ENCODE measurements around the gene CRYGB.
"Not testable (repeated sequence)": the region's sequence is repeated elsewhere in the genome, so short reads cannot be mapped to it uniquely, and the experiment has no call there.

Gene CRYGB

DNA sequence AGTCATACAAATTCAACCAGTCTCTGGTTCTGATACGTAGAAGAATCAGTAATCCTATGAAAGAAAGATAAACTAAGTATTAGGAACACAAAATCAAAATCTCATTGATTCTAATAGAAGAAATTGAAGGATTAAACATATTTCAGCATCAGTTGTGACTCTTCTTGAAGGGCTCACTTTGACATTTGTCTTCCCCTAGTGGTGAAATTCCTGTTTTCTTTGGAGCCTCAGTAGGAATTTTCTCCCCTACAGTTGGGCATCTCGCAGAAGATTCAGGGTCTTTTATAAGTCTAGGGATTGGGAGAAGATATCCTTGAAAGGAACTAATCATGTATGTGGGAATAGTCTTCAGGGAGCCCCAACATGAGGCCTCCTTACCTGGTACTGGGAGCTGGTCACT lies 2.8 kb upstream of the CRYGB start:
- no peak for DNase-seq

DNA sequence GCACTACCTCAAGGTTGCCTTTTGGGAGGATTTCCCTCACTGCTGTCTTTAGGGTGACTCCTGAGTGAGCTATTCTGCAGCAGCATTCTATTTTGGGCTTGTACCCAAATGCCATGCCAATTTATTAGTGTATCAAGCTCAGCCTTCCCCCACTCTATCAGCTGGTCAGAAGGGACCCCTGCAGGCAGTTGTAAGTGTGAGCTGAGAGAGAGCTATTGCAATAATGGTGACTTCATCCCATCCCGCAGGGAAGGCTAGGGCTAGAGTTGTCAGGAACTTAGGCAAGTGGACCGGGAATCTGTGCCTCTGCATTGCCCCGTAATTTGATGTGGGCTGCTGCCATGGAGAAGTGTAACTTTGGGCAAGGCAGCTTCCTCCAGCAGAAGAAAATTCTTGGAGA lies 1.8 kb upstream of the CRYGB start:
- no peak for DNase-seq

DNA sequence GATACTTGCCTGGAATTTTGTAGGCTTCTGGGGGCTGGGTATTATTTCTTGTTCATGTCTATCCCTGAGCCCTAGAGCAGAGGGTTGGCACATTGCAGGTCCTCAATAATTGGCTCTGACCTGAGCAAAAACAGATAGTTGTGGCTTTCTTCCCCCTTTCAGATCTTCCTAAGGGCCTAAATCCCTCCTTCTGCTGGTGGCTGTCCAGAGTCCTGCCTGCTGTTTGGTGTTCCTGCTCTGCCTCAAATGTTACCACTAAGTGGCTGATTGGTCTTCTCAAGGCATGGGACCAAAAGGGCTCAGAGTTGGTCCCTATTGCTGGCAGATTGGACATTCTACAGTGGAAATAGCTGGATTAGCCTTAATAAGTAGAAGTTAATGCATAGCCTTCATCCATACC lies 1.1 kb upstream of the CRYGB start:
- no peak for DNase-seq

DNA sequence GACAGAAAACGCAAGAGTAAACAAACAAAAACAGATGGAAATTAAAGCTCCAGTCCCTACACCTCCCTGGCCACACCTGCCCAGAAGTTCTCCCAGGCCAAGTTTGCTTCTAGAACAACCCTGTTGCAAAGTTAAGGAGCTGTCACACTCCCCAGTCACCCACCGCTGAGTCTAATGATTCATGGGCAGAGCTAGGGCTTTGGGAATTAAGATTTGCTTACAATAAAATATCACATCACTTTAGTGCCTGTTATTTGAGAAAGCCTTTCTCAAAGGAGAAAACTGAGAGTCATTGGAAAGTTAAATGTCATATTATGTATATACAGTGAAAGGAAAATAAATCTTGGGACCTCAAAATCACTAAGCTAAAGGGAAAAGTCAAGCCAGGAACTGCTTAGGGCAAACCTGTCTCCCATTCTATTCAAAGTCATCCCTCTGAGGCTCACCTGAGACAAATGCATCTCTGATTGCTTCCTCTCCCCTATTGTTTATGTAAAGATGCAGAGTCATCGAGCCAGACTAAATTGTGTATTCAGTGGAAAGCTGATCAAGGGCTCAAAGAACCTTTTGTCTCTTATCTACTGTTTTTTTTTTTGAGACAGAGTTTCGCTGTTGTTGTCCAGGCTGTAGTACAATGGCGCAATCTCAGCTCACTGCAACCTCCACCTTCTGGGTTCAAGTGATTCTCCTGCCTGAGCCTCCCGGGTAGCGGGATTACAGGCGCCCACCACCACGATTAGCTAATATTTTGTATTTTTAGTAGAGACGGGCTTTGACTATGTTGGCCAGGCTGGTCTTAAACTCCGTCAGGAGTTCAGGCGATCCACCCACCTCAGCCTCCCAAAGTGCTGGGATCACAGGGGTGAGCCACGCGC lies 2.8 kb downstream of the CRYGB start:
- DNase-seq: peak; percentile 65

DNA sequence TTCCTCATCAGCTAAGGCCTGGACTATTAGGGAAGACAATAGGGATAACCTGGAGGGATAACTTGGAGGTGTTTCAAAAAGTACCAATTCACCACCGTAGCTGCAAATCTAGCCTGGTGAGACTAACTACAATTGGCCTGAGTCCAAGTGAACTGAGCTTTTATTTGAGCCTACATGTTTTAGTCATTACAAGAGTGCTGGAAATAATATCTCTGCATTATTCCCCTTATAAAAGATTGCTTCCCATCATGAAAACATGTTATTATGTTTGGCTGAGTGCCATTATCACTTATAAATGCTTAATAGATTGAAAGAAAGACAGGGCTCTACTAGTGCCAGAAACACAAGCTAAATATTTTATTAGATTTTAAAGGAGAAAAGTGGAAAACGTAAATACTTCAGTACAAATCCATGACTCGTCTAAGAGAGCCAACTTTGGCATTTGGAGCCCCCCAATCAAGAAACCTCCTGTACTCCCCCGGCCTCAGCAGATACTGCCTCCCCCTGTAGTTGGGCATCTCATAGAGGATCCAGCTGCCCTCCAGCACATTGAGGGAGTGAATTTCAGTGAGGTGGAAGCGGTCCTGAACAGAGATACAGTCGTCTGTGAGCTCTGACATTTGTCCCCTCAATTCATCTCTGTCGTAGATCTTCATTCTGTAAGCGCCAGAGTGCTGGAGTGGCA lies 3.6 kb downstream of the CRYGB start:
- DNase-seq: peak; percentile 87

DNA sequence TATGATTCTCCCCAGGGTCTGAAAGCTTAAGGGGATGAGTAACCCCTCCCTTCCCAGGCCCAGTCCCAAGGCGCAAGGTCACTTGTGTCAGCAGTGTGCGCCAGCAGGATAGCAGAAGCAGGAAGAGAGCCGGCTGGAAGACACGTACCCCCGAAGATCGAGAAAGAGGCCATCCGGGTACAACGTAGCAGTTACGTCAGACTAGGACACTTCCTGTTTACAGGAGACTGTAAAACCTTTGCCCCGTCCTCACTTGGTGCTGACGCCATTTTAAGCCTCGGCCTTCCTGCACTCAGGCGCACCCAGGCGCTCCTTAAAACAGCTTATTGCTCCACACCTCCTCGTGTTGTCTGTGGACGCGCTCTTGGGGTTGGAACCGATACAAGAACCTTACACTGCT lies 6.5 kb downstream of the CRYGB start:
- DNase-seq: no peak

DNA sequence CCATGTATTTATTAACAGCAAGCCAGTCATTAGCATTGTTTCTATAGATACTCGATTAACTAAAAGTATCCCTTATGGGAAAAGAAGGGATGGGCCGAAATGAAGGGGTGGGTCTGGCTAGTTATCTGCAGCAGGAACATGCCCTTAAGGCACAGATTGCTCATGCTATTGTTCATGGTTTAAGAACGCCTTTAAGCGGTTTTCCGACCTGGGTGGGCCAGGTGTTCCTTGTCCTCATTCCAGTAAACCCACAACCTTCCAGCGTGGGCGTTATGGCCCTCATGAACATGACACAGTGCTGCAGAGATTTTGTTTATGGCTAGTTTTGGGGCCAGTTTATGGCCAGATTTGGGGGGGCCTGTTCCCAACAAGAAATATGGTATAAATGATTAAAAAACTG lies 7.6 kb downstream of the CRYGB start:
- not testable (repeated sequence) for DNase-seq

DNA sequence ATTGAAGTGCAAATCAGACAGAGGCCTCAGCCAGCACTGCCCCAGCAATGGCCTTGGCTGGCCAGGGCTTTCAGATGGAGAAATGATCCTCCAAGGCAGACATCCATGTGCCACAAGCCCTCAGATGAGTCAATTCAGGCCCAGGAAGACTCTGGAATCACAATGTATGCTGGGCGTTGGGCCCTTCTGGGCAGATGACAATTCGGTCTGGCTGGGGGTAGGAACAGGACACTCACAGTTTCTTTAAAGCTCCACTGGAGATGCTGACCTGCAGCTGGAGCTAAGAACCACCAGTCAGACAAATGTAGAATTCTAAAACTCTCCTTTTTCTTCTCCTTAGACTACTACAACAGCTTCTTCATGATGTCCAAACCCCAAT lies 9.3 kb downstream of the CRYGB start:
- no peak for DNase-seq

DNA sequence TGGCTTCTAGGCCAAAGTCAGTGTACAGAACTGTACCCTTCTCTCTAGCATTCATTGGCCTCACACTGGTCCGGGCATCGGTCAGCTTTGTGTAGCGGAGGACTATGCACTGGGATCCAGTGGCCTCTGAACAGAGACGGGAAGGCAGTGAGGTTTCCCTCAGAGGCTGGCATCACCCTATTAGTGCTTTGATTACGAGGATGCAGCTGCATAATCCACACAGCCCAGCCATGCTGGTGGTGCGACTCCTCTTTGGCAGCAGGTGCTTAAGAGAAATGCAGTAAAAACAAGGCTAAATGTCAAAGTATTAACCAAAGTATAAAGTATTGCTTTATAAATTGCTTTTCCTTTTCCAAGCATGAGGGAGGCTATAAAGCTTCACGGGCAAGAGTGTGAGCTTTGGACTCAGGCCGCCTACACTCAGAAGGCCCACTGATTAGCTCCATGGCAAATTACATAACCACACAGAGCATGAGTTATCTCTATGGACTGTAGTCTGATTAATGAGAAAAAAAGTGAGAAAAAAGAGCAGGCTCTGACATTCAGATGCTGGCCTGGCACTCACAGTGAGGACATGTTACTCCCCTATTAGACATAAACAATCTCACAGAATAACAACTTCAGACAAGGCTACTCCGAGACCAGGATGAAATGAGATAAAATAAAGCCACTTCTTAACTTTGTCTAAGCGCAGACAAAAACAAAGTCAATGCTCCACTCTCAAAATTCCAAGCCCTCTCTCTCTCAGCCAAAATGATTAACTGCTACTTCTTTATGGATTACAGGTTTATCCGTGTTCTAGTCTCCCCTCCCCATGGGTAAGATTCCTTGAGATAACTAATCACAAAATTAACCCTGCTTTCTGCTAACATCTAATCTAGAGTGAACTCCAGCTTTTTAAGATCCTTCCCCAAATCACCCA lies 9.9 kb downstream of the CRYGB start:
- no peak for DNase-seq

DNA sequence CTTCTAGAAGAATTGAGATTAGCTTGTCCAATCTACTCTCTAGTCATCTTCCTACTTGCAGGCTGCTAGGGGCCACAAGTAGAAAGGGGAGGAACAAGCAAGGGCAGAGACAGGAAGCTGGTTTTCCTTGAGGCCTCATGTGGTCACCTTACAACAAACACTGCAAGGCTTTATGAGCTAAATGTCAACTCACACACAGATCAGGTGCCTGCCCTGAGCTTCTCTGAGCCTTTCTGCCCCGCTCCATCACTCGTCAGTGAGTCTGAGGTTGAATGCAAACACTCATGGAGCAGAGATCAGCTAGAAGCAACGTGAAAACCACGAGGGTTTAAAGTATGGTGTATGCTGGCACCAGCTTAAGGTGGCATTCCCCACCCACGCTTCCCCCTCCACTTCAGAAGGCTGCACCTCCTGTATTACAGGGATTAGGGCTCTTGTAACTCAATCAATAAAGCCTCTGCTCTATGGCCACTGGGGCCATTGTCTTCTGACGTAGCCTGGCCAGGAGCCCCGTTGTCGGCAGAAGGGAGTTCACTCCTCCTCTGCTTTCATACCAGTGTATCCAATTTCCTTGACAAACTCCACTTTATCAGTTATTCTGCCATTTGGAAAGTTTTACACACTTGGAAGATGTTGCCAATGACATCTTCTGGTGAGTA lies 10.9 kb downstream of the CRYGB start:
- DNase-seq: no peak

DNA sequence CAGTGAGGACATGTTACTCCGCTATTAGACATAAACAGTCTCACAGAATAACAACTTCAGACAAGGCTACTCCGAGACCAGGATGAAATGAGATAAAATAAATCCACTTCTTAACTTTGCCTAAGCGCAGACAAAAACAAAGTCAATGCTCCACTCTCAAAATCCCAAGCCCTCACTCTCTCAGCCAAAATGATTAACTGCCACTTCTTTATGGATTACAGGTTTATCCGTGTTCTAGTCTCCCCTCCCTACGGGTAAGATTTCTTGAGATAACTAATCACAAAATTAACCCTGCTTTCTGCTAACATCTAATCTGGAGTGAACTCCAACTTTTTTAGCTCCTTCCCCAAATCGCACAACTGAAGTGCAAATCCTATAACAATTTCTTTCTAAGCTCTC lies 15.2 kb downstream of the CRYGB start:
- no peak for DNase-seq

DNA sequence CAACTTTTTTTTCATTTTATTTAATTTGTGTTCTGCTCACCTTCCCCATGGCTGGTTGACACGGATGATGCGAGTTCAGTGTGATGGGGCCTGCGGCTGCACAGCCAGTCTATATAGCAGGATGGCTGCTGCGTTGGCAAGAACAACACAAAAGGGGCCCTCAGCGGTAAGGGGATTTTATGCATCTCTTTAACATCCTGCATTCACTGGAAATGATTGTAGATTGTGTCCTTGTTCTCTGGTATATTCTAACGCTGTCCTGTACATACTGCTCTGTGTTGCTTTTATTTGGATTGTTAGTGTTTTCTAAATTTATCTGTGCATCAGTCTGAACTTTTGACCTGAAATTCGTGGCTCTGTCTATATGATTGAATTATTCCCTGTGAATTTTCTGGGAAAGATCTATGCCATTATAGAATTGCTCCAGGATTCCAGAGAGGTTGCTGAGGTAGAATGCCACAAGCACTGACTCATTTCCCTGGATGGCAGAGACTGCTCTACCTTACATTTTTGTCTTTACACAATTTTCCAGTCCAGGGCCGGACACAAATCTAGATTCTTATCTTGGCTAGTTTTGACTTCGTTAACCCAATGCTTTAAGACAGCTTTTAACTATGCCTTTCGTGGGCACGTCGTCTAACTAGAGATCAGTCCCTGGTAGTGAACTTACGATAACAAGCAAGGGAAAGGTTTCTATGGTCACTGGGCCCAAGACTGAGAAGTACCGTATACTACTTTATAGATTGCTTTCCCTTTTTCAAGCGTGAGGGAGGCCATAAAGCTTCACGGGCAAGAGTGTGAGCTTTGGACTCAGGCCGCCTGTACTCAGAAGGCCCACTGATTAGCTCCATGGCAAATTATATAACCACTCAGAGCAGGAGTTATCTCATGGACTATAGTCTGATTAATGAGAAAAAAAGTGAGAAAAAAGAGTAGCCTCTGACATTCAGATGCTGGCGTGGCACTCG lies 15.9 kb downstream of the CRYGB start, which contains the start of gene CRYGC:
CRYGC (minus strand) TSS at position 85 of the 968 bp plus-strand sequence; CDS start at position 49, 36 bp downstream.
- DNase-seq: no peak

DNA sequence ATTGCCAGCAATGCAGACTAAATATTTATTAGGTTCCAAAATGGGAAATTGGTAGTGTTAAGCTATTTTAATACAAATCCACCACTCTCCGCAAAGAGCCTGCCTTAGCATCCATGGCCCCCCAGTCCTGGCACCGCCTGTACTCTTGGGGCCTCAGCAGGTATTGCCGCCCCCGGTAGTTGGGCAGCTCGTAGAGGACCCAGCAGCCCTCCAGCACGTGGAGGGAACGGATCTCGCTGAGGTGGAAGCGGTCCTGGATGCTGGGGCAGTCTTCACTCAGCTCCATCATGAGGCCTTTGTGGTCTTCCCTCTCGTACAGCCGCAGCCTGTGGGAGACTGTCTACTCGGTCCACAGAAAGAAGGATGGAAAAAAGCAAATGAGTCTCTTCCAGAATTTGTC lies 17.8 kb downstream of the CRYGB start:
- no peak for DNase-seq

DNA sequence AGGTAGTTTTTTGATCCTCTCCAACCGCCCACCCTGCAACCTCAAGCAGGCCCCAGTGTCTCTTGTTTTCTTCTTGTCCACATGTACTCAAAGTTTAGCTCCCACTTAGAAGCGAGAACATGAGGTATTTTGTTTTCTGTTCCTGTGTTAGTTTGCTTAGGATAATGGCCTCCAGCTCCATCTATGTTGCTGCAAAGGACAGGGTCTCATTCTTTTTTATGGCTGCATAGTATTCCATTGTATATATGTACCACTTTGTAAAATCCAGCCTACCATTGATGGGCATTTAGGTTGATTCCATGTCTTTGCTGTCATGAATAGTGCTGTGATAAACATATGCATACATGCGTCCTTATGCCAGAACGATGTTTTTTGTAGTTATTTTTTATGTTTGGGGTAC lies 18.9 kb downstream of the CRYGB start:
- DNase-seq: no peak

DNA sequence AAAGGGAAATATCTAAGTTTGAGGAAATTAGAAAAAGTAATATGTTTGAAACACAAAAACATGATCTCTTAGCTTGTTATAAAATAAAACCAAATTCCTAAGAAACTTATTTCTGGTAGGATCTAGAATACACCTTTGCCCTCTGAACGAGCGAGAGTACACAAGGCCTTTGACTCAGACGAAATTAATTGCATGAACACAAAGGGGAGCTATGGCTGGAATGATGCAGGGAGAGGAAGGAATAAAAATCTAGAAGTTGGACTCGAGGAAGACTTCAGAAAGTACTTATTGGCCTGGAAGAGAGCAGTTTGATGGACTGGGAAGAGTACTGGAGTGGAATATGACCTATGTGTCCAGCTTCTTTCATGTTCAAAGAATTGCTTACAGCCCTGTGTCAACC lies 20.7 kb downstream of the CRYGB start:
- no peak for DNase-seq

DNA sequence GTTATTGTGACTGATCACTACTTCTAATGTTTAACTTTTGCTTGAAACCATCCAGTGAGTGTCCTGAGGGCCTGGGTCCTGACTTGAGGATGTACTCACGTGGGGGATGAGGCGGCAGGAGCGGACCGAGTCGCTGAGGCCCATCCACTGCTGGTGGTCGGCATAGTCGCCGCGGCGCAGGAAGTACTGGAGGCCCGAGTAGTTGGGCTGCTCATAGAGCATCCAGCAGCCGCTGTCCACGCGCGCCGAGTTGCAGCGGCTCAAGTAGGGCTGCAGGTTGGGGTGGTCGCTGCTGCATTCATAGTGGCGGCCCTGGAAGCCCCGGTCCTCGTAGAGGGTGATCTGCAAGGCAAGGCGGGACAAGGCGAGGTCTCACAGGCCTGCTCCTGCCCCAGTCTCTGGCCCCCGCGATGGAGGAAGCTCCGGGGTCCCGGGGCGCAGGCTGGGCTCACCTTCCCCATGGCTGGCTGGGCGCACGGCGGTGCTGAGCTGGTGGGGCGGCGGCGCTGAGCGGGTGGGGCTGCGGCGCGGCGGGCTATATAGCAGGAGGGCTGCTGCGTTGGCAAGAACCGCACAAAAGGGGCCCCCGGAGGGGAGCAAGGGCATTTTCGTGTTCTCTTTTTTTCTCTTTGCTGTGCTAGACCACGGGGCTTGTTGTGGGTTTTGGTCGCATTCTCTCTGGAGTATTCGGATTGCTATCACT lies 21.8 kb downstream of the CRYGB start, which contains the start of gene CRYGD:
CRYGD (minus strand) TSS at position 512 of the 703 bp plus-strand sequence; CDS start at position 461, 51 bp downstream.
- DNase-seq: not testable (repeated sequence)

DNA sequence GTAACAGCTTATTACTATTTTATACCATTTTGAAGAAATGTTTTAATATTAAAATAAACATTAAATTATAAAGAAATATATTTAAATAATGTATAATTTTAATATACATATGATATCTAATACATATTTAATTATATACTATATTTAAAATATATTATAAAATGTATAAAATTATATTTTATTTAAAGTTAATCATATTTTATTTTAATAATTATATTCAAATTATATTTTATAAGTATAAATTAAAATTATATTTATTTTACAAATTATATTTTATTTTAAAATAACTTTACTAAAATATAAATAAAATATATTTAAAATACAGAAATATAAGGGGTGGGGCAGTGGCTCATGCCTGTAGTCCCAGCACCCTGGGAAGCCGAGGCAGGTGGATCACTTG lies 23.7 kb downstream of the CRYGB start:
- DNase-seq: no peak

DNA sequence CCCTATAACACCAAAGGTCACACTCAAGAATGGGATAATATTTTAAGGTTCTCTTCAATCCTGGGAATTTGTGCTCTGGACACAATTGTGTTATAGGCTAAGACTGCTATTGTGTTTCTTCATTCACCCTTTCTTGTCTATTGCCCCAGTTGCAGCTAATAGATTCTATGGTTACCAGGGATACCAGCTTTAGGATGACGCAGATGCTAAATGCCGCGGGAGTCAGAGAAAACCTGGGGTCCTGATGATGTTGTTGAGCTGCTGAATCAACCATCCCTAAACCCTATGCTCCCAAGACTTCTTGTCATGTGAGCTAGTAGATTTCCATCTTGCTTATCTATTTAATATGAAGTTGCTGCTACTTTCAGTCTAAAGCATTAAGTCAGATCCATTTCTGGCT lies 27.0 kb downstream of the CRYGB start:
- no peak for DNase-seq

DNA sequence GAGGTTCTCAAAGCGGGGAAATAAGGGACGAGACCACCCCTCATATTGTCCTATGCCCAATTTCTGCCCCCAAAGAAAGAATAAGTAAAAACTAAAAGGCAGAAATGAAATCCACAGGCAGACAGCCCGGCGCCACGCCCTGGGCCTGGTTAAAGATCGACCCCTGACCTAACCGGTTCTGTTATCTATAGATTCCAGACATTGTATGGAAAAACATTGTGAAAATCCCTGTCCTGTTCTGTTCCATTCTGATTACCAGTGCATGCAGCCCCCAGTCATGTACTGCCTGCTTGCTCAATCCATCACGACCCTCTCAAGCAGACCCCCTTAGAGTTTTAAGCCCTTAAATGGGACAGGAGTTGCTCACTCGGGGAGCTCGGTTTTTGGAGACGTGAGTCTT lies 28.6 kb downstream of the CRYGB start:
- not testable (repeated sequence) for DNase-seq

DNA sequence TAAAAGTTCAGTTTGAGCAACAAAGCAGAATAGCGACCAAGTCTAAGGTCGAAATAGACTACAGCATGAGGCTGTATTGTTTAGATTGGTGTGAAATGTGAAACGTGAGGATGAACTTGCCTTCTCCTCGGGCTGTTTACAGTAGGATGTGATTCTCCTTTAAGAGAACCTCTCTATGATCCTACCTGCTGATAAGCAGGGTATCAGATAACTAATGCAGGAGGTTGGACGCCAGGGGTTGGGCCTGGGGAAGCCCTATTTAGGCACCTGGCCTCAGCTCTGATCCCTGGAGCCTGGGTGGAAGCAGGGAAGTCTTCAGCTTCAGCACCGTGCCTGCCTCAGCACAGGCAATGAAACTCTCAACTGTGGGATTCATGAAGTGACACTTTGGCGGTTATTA lies 33.0 kb downstream of the CRYGB start:
- DNase-seq: peak; percentile 56
